Globus pallidus (tissue), 1 donor: ENCODE data around the gene NKX3-2.

Source experiments
- DNase-seq: peaks from one replicate; pipeline ENCODE4 v3.0.0-alpha.2; 2015; ENCODE audit warnings: low spot score

NKX3-2 gene

GRCh38 chr4:13531625-13531998 is 12.7 kb downstream of the NKX3-2 start:
- no peak for DNase-seq

DNA sequence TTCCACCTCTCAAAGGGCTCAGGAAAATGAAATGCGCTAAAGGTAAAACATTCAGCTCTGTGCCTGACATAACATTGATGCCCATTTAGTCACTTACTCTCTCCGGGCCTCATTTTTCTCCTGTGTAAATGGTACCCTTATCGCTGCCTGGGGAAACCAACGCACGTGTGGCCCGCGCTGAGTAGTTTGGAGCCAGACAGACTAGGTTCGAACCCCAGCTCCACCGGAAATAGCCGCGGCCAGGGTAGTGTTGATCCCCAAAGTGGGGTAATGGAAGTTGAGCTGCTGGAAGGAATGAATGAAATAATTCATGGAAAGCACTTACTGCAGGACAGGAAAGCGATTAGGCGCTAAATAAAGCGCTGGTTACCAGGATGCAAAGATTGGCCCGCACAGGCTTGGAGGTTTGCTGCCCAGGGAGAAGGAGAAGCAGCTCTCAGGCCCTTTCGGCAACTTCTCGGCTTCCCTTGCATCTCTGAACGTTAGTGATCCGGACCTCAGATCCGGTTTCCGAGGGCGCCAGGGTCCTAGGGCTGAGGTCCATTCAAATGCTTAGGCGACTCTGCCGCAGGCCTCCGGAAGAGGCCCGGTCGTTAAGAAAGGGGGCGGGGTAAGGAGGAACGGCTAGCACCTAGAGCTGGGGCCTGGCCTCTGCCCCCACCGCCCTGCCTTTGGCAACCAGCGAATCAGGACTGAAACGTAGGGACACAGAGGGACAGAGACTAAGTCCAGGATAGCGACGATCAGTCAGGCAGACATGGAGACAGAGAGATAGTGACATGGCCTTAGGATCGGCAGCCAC is 13.3 kb downstream of the NKX3-2 start:
- no peak for DNase-seq

DNA sequence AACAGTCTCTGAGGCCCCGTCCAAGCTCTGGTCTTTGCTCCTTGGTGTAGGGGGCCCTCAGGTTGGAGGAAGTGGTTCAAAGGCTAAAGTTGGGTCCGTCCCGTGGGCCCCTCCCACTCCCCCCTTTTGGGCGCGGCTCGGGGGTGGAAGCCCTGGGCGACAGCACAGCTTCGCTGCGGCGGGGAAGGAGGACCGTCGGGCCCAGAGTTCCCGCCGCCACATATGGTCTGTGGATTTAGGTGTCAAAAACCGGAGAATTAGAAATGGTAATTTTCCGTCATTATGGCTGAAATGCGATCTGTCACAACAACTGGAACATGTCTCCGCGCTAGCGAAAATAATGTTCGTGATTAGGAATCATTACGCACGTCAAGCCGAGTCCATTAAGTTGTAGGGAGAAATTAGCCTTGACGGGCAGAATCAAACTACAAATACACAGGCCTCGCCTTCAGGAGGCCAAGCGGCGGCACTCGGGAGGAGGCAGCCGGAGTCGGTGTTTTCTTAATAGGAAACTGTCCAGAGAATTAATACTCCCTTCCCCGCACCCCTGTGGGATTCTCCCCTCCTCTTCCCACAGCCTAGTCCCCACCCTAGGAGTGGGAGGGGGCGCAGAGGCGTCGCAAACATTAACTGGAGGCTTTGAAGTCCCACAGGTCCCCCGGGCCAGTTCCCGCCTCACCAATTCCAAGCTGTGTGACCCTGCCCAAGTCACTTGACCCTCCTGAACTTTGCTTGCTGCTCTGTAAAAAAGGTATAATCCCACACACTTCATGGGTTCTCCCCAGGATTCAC is 15.0 kb downstream of the NKX3-2 start:
- no peak for DNase-seq

DNA sequence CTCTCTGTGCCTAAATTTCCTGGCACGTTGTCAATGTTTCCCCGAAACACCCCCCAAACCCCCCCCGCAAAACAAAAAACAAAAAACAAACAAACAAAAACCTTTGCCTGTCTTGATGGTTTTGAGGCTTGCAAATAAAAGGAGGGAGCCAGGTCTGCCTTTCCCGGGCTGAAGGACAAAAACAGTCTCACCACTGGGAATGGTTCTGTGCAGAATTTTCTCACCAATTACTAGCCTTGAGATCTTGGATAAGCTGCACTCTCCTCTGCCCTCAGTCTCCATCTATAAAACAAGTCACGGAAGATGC is 15.5 kb downstream of the NKX3-2 start:
- no peak for DNase-seq

DNA sequence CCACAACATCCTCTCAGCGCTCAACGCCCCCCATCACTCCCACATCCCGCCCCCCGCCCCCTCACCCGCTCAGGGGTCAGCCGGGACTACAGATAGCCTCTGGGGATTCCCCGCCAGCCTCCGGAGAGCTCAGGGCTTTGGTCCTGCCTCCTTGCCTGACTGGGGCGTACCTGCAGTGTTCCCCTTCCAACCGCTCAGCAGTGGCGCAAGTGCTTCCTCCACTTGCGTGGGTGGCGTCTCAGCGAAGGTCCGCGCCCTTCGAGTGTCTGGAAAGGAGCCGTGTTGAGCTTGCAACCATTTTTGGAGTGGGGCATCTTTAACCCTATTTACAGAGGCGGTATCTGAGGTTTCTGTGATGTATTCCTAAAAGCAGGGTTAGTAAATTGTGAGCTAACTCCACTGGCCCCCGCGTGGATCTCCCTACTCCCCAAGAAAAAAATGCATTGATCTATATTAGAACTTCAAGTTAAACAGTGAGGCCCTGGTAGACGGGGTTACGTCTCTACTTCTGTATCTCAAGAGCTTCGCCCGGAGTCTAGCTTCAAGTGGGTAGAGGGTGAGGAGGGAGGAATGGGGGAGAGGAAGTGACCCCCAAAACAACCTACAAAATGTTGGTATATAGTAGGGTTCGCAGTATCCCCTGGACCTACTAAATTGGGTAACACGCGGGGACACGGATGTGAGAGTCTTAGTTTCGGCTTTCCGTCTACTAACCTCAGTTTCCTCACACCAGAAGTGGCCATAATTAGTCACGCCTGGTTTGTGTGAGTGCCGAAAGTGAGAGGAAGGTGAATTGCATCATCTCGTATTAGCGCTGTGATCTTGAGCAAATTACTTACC is 16.1 kb downstream of the NKX3-2 start:
- no peak for DNase-seq

DNA sequence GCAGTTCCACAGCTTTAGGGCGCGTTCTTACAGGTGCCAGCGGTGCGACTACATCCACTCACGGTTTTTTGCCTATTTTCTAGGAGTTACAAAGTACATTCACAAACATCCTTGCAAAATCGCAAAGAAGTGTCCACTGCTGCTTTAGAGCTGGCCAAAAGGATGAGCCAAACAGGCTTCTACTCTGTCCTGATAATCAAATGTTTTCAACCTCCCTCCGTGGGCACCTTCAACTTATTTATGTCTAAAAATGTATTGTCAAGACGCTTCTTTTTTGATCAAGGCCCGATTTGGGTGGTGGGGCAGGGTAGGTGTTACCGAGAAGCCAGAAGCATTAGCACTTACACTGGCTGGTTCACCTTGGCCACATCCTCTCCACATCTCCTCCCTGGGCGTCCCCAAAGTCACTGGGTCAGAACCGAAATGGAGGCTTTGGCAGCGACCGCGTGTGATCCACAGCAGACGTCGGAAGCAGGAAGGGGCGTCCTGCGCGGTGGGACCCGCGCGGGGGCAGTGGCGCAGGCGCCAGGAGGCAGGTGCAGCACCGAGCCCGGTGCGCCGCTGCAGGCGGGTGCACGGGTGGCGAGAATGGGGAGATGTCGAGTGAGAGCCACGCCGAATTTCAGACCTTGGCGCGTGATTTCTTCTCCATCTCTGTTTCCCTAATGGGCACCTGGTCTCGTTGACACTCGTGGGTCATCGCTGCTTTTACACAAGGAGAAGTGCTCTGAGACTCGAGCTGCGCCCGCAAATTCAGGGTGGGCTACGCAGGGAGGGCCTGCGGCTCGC is 16.9 kb downstream of the NKX3-2 start:
- no peak for DNase-seq

DNA sequence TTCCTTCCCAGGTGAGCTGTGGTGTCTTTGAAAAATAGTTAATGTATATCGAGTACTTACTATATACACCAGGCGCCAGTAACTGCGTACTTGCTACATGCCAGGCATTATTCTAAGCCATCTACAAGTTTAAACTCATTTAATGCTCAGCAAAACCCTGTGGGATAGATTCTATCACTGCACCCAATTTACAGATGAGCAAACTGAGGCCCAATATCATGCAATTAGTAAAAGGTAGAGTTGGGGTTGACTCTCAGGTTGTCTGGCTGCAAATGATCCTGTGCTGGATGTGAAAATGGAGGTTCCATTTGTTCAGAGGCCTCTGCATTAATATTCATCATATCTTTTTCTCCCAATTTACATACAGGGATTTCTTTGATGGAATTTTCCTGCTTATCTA is 17.6 kb downstream of the NKX3-2 start:
- DNase-seq: no peak

GRCh38 chr4:13525606-13526281 is 18.6 kb downstream of the NKX3-2 start:
- no peak for DNase-seq

- no peak for DNase-seq
Observed at GRCh38 chr4:13524504-13525243, 19.6 kb downstream of the NKX3-2 start.

DNA sequence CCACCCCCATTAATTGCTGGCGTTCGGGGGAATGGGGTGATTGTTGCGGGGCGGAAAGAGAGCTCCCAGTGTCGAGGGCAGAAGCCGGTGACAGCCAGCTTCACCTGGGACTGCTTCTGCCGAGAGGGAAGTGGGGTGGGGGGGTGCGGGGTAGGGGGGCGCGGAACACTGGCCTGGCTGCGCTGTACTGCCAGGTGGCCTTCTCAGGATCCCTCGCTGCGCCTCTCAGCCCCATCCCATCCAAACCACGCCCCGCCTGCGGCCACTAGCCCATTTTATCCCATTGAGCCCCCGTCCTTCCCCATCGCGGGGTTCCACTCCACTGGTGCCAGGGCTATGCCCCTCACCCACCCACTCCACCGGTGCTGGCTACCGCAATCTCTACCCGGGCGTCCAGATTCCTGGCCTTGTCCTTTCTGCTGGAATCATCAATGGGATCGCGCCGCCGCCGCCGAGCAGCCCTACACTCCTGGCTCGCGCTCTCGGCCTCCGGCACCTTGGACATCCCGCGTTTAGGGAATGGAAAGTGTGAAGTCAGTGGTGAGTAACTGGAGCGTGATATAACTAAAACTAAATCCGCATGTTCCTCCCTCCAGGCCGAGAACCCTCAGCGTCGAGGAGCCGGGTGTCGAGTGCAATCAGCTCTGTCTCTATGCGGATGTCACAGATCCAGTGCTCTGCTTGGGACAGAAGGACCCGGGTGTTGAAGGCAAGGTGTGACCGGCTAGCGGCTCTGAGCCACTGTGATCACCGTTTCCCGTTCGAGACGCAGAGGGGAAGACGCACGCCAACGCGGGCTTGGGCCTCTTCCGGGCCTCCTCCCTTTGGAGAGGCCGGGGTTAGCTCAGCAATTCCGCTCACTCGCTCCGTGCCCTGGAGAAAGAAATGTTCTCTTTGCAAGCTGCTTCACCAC is 20.5 kb downstream of the NKX3-2 start:
- DNase-seq: no peak

- no peak for DNase-seq
Observed at GRCh38 chr4:13523105-13523477, 21.2 kb downstream of the NKX3-2 start.

GRCh38 chr4:13522282-13523104 is 21.8 kb downstream of the NKX3-2 start:
- no peak for DNase-seq

DNA sequence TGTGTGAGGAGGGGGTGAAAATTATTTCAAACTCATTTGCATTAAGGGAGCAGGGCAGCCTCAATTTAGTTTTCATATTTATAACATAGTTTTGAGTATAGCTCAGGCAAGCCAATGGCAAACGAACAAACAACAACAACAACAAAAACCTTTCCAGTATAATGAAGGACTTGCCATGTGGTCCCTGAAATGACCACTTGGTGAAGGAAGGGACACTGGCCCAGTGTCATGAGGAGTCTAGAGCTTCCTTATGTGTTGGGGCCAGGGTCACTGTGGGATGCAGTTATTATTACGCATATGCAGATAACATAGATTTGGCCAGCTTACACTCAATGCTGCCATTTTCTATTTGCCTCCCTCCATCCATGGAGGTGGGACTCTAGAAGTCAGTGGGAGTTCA is 23.3 kb downstream of the NKX3-2 start:
- DNase-seq: no peak

- DNase-seq: no peak
Observed at GRCh38 chr4:13516315-13516860, 27.9 kb downstream of the NKX3-2 start.

DNA sequence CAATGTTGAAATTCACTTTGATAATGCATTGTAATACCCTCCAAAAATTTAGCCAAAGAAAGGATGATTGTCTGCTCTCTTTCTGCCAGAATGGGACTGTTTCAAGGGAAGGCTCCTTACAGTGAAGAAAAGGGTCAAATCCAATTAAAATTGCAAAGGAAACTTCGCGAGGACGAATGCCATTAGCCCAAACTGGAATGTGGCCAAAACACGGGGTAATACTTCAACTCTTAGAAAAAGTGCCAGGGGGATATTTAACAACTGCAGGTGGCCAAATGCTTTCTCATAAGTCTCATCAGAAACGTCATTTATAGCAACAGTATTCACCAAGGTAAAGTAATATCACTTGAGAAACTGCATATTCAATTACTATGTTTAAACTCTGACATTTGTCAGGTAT is 29.0 kb downstream of the NKX3-2 start:
- no peak for DNase-seq

DNA sequence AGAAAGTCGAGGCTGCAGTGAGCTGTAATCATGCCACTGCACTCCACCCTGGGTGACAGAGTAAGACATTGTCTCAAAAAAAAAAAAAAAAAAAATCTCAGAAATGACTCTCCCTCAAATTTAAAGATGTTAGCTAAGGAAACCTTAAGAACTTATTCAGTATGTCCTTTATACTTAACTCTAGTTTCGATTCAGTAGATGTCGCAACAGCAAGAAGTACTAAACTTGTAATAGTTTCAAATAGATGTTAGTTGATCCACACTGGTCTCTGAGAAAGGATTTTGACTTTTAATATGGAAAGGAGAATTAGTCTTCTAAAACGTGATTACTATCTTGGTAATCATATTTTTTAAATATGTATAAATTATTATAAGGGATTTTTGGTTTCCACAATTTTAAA is 29.6 kb downstream of the NKX3-2 start:
- no peak for DNase-seq

DNA sequence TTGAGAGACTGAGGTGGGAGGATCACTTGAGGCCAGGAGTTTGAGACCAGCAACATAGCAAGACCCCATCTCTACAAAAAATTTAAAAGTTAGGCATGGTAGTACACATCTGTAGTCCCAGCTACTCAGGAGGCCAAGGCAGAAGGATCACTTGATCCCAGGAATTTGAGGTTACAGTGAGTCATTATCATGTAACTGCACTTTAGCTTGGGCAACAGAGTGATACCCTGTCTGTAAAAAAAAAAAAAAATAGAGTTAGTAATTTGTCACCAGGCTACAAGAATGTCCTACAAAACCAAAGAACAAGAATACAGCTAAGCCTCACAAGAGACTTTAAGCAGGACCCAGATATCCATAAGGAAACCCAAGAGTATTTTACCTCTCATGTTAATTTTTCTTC is 33.2 kb downstream of the NKX3-2 start:
- no peak for DNase-seq

DNA sequence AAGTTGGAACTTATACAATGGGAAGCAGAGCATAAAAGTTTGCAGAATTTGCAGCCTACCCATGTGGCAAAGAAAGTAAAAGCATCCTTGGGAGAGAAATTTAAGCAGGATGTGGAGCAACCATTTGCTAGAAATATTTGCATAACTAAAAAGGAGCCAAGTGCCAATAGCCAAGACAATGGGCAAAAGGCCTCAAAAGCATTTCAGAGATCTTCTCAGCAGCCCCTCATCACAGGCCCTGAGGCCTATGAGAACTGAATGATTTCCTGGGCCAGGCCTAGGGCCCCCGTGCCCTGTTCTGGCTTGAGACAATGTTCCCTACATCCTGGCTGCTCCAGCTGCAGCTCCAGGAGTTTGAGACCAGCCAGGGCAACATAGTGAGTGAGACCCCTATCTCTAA is 34.9 kb downstream of the NKX3-2 start:
- DNase-seq: no peak
